Renal pelvis (tissue), 4 donors: ENCODE results near the gene SLIT3. TPM values are rescaled to one million over a fixed set of nuclear protein-coding genes. Genes with fewer than 3 reads are reported as not detected.

Source experiments
- DNase-seq: peaks from one replicate; pipeline ENCODE4 v3.0.0-alpha.2; 2013
- polyA plus RNA-seq, 3 donors: library from polyadenylated mRNA; unstranded; fragments of 120-200 nt; gene quantifications; one replicate each; pipeline ENCODE4 v1.2.1, GENCODE V29; 2013; ENCODE audit not compliant: insufficient read length in 3 of 3

Gene SLIT3
- polyA plus RNA-seq, 3 donors, result 41.2 to 62.4 (median 57.5) TPM

DNA sequence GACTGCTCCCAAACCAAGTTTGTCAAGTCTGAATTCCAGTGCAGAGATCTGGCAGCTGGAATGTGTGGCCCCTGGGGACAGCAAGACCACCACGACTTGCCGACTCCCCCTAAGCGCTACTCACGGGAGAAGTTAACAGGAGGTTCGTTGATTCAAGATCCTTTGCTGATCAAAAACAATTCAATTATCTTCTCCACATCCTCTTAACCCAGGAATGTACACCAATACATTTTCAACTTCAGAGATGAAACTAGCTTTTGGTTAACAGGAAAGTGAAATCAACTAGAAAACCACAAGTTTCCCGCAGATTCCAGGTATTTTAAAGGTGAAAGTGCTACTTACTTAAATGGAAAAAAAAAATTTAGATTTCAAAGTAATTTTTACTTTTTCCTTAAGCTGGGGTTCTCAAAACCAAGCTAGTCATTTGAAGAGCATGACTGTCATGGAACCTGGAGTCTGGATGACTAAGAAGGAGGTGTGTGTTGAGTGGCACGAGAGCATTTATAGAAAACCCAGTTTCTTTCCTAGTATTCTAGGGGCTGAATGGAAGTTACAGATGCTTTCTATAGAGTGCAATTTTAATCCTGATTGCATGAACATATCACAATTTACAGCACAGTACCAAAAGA lies 464.2 kb downstream of the SLIT3 start:
- DNase-seq, result no peak

DNA sequence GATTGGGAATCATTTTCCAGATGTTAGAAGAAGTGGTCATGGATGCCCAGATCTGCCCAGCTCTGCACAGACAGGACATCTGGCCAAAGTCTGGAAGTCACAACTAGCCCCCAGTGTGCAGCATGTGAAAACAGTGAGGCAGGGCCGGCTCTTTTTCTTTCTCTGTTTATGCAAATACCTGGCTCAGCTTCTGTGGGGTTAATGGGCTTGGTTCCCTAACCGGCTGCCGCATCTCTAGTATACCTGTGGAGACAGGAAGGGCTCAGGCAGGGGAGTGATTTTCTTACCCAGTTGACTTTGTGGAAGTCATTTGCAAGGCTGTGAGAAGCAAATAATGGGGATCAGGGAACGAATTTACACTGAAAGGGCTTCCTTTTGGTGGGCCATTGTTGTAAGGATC lies 467.0 kb downstream of the SLIT3 start:
- no peak for DNase-seq

DNA sequence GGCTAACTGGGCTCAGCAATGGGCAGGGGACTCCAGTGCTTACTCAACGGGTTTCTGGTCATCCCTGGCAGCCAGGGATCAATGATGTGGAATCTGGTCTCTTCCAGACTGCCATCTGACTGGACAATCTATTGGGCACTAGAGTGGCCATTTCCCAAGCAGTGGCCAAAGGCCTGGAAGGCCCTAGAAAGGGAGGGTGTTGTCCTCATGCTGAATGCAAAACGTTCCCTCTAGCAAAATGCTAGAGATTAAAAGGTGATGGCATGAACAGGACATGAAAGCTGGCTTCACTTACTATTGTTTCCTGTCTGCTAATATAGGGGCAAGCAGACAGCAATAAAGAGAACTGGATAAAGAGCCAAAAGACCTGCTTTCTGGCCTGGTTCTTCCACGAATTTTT lies 467.6 kb downstream of the SLIT3 start:
- no peak for DNase-seq

DNA sequence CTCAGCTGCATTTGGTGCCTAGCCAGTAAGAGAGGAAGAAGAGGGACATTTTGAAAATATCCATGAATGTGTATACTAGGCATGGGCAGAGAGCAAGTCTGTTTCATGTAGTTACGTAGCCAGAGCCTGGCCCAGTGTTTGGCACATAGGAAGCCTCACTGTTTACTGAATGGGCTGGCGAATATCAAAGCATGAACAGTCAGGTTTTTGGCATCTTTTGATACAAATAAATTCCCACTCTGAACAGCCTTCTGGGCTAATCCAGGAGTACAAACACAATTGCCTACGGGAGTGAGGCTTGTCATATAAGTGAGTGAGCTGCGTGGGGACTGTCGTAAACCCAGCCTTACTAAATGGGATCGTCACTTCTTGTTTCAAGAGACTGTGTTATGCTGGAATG lies 468.6 kb downstream of the SLIT3 start:
- DNase-seq, result no peak

DNA sequence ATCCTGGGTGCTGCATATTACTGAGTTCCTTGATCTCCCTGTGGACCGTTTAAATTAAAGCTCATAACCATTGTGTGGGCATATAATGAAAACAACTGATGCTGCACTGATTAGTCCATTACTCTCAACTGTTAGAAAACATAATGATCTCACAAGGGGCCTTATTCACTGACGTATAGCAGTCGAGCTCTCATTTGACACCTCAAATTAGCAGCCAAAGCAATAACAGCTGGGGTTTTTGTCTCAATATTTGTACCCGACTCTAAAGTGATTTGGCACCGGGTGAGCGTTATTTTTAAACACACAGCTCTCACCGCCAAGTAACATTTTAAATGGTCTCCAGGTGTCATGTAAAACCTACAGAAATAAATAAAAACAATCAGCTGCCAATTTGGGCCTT lies 469.6 kb downstream of the SLIT3 start:
- DNase-seq, result no peak

DNA sequence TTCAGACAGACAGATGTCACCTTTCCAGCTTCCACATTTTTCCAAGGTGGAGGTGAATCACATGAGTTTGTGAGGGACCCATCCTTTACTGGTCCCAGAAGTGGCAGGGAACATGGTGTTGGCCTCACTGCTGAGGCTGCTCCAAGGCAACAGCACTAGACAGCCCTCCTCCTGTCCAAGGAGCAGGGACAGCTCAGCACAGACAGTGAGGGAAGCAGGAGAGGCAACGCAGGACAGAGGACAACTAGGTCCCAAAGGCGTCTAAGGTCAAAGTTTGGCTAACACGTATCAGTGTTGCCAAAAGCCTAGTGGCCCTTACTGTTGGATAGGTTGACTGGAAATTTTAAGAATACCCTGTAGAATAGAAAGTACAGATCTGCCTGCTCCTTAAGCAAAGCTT lies 470.1 kb downstream of the SLIT3 start:
- DNase-seq, result no peak

DNA sequence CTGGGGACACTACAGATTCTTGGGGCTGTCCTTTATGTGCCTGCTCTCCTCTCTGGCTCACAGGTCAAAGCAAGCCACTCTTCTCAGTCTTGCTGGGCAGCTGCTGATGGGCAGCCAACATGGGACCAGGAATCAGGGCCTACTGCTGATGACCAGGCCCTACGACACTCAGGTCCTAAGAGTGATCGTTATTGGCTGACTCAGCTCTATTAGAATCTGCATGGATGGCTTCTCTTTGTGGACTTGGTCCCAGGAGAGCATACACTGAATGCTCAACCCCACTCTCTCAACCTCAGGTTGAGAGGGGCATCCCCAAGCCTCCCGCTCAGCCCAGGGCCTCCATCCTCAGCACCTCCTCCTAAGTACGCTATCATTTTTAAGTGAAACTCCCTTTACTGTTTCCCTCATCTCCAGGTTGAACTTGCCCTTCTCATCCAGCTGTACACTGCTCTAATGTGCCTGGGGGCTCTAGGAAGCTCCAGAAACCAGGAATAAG lies 471.0 kb downstream of the SLIT3 start:
- DNase-seq, result no peak

DNA sequence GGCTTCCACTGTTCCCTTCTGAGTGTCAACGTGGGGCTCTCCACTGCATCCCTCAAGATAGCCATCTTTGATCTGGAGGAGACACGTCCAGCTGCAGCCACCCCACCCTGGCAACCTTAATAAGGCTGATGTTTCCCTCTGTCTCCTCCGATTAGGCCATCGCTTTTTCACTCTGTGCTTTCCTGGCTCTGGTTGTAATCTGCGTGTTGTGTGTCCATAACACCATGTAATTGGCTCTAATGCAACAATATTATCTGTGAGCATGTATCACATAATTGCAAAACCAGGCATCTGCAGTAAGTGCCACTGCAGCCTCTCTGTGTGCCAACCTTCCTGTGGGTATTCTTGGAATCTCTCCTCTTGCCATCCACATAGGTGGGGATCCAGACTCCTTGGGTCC lies 471.9 kb downstream of the SLIT3 start:
- no peak for DNase-seq

DNA sequence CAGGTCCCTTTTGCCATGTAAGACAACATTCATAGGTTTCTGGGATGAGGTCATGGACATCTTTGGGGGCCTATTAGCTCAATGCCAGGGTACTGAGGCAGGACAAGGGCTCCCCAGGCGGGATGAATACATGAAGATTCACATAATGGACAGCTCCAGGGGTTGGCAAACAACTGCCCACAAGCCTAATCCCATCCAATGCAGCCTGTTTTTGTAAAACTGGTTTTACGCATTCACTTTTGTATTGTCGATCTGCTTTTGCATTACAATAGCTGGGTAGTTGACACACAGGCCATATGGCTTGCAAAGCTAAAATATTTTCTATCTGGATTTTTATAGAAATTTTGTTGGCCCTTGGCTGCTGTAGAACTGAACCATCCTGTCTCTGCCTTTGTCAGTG lies 473.3 kb downstream of the SLIT3 start:
- DNase-seq, result no peak

DNA sequence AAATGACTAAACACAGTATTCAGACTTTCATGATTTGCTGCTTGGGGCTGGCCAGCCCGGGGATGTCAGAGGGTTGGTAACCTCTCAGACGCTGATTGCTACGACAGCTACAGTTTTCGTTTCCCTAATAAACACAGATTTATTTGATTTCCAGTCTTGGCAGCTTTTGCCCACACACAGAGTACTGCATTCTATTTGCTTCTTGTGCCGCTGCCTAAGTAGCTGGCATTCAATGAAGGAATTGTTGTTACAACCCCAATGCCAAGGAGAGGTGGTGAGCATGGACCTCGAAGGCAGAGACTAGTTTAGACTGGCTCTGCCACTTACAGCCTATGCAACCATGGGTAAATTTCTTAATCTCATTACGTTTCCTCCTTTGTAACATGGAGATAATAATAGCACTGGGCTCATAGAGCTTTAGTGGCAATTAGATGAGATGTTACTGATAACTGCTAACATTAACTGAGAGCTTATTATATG lies 474.7 kb downstream of the SLIT3 start:
- no peak for DNase-seq

DNA sequence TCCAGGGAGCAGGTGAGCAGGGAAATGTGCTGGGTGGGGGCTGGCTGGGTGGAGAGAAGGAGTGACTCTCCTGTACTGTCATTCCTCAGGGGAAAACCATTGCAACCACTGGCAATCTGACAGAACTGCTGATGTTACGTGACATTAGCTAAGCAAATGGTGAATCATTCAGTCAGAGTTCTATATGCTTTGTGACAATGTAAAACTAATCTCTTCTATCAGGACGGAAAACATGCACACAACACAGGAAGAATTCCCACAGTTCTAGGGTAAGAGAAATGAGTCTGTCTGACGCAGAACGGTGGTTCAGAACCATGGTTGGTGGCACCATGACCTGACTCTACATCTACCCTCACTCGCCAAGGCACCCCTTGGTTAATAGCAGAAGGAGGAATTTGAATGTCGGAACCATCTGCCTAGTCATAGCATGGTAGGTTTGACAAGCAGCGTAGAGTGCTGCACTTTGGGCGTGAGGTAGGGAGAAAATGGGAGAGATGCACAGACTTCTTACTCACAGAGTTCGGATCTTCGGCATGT lies 478.1 kb downstream of the SLIT3 start:
- no peak for DNase-seq

DNA sequence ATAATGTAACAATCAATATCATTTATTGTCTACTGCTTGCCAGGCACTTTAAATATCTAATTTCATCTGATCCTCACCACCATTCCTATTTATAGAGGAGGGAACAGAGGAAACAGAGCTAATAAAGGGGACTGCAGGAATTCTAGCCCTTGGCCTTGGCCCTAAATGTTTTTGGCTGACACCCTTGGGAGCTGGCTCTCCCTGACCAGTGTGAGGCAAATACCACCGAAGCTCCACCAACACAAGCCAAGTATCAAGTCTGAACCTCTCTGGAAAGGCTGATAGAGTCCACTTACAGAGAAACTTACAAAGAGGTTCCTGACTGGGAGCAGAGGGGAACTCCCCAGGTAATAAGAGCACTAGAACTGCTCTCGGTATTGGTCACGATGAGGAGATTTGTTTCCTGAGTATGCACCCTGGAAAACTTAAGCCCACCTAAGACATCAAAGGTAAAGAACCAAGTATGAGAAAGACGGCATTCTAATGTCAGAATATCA lies 478.6 kb downstream of the SLIT3 start:
- DNase-seq, result no peak

DNA sequence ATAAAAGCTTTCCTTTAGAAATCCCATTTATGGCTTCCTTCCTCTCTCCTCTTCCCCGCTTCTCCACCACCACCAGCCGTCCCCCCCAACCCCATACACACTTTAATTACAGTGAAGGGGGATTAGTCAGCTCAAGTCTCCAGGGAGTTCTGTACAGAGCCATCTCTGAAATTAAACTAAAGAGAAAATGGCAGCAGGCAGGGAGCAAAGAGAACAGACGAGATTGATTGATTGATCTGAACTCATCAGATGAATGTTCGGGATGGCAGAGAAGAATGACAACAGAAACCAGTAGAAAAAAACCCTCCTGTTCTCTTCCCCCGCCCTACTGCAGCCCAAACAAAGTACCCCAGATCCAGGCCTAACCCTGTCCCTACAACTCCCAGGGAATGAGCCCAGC lies 480.1 kb downstream of the SLIT3 start:
- no peak for DNase-seq

DNA sequence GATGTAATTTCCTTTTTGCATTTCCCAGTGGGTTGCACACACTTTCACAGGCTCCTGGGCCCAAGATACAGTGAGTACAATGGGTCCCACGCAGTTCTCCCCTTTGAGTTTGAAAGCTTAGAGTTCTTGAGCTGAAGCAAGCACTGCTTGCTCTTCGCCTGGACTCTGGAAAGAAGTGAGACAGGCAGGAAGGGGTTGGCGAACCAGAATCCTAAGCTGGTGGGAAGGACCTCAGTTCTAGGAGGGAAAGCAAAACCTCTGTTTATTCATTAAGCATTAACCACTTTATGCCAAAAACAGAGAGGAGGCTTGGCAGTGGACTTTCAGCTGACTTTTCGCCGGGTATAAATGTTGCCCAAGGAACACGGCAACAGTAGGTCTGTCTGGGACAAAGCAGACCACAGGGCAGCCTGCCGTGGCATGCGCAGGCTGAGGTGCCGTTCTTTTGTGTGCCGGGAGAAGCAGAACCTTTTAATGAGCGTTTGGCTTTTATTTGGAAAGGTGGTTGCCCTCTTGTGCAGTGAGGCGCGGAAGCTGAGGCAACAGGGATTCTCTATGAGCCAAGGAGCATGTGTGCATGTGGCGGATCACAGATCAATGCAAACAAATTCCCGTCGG lies 481.8 kb downstream of the SLIT3 start:
- DNase-seq, result no peak

DNA sequence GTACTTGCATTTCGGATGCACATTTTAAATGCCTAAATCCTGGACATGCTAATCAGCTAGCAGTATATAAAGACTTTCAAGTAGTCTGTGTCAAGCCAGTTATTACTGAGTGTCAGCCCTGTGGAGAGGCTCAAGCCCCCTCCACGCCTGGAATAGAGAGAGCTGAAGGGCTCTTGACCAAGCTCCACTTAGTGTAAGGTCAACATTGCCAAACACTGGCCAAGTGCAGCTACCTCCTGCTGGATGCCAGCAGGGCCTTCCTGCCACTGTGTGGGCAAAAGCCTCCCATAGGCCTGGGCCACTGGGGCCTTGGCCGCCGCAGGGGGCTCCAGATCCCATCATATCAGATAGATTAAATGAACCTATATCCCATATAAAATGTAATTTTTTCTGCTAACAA lies 482.4 kb downstream of the SLIT3 start:
- no peak for DNase-seq

DNA sequence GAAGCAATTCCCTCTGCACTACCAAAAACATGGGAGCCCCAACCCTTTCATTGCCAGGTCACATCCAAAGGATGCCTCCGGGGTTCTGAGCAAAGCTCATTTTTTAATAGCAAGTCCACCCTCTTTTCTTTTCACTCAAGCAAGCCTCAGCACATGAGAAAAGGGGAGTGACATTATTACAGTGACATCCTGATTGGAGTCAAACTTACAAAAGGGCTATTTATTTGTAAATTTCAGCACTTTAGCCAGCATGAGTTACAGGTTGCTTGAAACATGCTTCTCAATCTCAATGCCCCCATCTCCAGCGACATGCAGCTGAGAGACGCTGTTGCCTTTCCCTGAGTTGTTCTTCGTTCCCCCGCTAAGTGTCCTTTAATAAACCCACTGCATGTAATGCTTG lies 483.3 kb downstream of the SLIT3 start:
- no peak for DNase-seq

DNA sequence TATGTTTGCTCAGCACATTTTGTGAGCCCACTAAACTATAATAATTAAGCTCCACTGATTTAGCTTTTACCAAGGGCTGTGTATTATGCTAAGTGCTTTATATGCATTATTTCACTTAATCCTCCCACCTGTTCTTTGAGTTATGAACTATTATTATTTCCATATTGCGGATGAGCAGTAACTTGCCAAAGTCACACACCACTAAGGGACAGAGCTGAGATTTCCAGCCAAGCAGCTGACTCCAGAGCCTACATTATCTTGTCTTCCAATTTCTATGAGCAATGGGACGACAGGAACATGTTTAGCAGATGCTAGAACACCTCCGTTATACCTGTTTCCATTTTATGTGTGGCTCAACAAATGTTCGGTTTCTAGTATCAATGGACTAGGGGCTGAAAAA lies 484.3 kb downstream of the SLIT3 start:
- DNase-seq, result no peak

DNA sequence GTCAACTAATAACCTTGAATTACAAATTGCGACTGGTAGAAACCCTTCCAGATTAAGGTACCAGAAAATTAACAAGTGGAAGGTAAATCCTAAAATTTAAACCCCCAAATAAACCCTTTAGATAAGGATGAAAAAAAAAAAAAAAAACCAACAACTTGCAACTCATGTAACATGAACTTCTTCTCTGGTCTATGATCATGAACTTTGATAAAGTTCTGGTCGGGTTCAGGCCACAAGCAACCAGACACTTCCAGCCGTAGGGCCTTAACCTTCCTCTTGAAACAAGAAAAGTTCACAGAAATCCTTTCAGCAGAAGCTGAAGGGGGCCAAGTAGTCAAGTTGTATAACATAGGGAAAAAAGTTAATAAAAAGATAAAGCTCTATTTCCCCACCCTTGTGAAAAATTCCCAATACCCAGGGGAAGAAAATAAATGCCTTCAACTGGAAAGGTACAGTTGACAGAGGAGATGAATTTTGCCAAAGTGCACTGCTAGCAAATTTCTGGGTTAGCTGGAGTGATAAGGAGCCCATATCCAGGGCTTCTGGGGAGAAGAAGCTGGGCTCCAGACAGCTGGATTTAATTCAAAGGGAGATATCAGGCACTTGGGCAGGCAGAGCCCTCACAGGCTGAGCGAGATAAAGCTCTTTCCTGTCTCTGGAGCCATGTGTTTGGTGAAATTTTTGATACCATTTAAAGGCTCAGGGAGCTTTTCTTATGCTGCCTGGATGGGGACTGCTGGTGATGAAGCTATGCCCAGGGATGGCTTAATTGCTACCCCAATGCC lies 487.6 kb downstream of the SLIT3 start:
- no peak for DNase-seq

DNA sequence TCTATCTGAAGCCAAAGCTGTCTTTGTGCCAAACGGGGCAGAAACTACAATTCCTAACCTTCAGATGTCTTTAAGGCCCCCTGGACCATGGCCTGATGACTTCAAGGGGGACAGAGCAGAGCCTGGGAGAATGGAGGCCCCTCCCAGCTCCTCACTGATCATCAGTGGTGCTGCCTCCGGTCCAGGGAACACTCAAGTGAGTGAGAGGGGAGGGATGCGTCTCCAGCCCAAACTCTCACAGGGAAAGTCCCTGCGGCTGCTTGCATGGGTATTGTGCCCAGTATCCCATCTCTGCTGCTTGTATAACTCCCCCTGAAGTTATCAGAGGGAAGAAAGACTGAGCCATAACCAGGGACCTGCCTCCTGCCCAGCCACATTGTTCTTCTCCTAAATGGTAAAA lies 490.3 kb downstream of the SLIT3 start:
- DNase-seq, result no peak

DNA sequence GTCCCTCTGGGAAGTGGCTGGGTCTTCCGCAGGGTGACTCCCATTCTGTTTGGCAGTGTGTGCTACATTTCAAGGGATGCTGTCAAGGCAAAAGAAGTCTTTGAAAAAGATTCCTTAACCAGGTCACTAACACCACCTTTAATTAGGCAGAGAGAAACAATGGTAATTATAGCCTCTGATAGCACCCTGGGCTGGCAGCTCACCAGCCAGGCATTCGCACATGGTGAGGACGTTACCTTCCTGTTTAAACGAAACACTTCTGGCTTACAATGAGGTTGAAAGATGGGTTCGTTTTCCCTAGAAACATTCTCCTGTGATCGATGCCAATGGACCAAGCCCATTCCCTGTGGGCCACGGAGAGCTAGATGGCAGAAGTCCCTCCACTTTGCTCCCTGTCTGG lies 491.7 kb downstream of the SLIT3 start:
- DNase-seq, result no peak

DNA sequence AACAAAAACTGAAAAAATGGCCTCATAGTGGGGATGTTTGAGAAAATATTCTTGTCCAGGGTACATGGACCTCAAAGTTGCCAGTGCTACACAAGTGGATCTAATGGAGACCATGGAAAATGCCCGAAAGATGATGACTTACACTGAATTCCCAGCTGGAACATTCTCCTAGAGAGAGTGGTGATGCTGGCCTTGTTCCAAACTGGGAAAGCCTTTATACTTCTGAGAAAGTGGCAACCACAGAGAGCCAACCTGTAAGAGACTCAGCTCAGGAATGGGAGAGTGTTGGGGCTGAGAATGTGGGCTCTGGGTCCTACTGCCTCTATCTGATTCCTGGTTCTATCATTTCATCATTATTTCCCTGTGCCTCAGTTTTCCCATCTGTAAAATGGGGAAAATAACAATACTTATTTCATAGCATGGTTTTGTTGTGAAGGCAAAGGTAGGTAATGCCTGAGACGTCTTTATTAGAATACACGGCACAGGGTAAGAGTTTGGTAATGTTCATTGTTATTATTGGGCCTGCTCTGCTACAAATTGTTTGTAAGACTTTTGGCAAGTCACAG lies 492.8 kb downstream of the SLIT3 start:
- DNase-seq, result no peak

DNA sequence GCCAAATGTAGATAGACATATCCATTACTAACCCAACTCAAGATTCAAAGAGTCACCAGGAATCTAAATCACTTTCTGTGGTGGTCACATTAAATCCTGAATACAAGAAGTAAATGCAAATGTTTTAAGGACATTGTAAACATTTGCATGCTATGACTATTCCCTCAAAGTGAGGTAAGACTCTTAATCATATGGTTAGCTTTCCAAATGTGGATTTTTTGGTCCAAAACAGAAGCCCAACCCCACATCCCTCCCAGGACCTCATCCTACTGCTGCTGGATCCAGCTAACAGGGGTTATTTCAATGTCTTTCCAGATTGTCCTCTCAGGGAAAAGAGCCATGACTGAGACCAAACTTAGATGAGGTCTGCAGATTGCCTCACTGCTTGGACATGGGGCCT lies 493.7 kb downstream of the SLIT3 start:
- DNase-seq, result no peak
